ENCODE results near the gene AGTRAP.

Gene AGTRAP

GRCh38 chr1:11764519-11764918 is 28.6 kb downstream of the AGTRAP start:
- no peak for DNase-seq

DNA sequence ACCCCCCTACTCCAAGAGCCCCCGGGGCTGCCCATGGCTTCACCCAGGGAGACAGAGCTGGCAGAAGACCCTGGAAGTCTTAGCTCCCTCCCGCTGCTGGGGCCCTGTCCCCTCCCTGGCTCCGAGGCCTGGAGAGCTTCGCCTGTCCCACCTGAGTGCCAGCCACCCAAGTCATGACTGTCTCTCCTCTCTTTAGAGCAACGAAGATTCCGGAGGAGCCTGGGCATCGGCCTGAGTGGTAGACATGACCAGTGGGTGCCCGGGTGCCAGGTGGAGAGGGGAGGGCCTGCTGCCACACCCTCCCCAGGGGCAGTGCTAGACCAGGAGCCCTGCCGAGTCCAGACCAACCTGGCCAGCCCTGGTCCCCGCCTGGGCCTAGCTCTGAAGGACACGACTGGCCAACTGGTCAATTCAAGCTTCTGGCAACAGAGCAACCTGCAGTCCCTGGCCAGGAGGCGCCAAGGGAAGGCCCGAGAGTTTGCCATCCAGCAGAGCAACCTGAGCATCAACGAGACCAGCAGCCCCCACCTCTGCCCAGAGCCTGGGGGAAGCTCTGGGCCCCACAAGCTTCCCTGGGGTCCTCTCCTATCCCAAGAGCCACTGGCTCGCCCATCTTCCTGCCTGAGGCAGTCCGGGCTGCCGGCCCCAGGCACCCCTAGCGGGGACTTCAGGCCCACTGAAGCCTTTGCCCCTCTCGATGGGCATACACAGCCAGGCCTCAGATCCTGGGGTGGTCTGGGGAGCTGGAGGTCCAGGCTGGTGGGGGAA is 29.9 kb downstream of the AGTRAP start:
- DNase-seq, result no peak

GRCh38 chr1:11766429-11766776 is 30.5 kb downstream of the AGTRAP start:
- no peak for DNase-seq

- no peak for DNase-seq
Measured at GRCh38 chr1:11767922-11768704, 32.2 kb downstream of the AGTRAP start.

DNA sequence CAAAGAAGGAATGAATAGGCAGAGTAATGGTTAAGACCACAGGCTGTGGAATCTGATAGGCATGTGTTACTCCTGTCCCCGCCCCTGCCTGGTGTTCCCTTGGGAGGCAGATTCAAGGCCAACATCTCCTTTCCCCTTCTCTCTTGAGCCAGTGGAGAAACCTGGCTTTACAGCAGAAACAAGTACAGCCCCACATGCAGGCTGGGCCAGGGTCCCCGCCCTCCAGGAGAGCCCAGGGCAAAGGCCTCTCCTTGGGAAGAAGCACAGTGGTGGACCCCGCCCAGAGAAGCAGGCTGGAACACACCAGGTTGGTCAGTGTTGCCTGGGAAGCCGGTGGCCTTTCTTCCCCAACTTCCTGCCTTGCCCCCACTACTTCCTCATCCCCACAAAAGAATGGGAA is 32.9 kb downstream of the AGTRAP start:
- DNase-seq, result no peak

DNA sequence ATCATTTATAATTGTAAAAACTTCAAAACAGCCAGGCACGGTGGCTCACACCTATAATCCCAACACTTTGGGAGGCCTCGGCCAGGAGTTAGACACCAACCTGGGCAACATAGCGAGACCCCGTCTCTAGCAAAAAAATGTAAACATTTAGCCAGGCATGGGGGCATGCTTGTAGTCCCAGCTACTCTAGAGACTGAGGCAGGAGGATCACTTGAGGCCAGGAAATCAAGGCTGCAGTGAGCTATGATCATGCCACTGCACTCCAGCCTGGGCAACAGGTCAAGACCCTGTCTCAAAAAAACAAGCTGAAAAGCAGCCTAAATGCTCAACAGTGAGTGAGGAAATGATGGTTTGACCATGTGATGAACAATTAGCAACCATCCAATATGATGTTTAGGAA is 33.3 kb downstream of the AGTRAP start:
- DNase-seq, result no peak

- DNase-seq, result no peak
Measured at GRCh38 chr1:11770011-11770410, 34.1 kb downstream of the AGTRAP start.

DNA sequence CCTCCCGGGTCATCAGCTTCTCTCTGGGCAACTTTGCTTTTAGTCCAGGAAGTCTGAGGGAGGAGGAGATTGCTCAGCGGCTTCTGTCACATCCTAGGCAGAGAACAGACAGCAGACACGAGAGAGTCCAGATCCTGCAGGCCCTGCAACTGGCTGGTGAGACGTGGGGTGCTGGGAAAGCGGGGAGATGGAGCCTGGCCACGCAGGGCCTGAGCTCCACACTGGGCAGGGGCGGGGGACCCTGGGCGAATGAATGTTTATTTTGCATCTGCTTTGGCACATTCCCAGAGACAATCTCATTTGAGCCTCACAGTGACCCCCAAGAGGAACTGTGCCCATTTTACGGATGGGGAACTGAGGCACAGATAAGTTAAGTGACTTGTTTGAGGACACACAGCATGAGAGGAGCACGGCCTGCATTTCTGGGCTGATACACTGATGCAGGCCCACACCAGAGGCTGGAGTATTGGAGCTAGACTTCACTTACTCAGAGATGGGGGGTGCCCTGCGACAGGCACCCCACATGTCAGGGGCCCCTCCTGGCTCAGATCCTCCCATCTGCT is 35.6 kb downstream of the AGTRAP start:
- no peak for DNase-seq

DNA sequence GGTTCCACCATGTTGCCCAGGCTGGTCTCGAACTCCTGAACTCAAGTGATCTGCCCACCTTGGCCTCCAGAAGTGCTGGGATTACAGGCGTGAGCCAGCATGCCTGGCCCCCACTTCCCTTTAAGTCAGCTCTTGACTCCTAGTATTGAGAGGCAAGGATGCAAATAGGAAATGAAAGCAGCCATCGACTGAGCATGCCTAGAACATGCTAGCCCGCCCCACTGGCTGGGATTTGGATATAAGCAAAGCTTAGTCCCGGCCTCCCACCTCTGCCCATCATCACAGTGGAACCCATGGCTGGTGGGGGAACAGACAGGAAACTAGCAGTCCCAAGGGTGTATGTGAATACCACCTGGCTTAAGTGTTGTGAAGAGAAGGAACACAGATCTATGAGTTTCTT is 36.5 kb downstream of the AGTRAP start:
- DNase-seq, result peak; percentile 75

GRCh38 chr1:11774753-11775152 is 38.8 kb downstream of the AGTRAP start:
- no peak for DNase-seq

GRCh38 chr1:11777658-11778322 is 41.9 kb downstream of the AGTRAP start:
- DNase-seq, result no peak

DNA sequence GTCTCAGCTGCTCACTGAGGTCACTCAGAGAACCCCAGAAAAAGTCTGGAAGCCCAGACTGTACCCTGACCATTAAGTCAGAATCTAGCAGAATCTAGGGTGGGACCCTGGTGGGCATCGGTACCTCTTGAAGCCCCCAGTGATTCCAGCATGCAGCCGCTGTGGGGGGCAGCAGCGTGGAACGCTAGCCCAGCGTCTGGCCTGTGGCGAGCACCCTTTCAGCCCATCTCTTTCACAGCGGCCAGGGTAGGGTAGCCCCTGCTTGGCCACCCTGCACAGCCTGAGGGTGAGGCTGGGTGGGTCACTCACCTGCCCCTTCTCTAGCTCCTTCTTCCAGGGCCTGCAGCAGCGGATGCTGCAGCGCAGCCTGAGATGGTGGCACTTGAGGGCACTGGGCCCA is 42.4 kb downstream of the AGTRAP start:
- no peak for DNase-seq

DNA sequence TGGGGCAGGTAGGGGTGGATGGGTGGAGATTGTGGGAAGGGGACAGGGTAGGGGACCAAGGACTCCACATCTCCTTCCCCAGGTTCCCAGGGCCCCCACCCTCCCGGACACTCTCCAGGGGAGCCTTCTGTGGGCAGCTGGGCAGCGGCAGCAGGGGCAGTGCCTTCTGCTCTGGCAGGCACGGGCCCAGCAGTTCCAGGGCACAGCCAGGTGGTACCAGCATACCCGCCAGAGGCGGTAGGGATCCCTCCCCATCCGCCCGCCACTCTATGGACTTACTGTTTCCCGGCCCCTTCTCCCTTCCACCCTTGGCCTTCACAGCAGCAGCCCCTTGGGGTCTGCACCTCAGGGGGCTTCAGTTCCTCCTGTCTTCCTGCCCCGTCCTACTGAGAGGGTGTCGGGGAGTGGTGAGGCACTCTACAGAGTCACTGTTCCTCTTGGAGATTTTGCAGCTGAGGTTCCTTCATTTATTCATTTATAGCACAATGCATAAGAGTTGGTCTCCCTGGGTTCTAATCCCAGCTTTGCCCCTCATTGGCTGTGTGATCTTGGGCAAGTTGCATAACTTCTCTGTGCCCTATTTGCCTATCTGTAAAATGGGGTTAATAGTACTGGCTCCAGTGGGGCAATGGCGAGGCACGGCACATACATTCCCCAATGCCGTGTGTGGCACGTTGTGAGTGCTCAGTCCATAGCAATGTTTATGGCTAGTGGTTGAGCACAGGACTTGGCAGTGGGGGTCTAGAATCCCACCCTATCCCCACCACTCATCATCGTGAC is 43.1 kb downstream of the AGTRAP start:
- no peak for DNase-seq

GRCh38 chr1:11779715-11780379 is 43.9 kb downstream of the AGTRAP start:
- DNase-seq, result no peak

- no peak for DNase-seq
Measured at GRCh38 chr1:11780380-11781147, 44.6 kb downstream of the AGTRAP start.

DNA sequence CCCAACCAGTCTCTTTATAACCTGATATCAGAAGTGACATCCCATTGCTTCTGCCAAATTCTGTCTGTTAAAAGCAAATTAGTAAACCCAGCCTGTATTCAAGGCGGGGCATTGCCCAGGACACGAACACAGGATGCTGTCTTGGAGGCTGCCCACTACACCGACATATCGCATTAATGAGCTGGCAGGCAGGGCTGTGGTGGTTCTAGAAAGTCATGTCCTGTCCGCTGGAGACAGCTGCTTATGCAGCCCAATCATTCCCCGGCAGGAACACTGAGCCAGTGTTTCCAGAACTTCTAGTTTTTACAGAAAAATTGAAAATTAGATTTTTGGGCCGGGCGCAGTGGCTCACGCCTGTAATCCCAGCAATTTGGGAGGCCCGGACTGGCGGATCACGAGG is 45.4 kb downstream of the AGTRAP start:
- no peak for DNase-seq

GRCh38 chr1:11782127-11782708 is 46.3 kb downstream of the AGTRAP start:
- DNase-seq, result no peak

- DNase-seq, result no peak
Measured at GRCh38 chr1:11783556-11783955, 47.6 kb downstream of the AGTRAP start.

DNA sequence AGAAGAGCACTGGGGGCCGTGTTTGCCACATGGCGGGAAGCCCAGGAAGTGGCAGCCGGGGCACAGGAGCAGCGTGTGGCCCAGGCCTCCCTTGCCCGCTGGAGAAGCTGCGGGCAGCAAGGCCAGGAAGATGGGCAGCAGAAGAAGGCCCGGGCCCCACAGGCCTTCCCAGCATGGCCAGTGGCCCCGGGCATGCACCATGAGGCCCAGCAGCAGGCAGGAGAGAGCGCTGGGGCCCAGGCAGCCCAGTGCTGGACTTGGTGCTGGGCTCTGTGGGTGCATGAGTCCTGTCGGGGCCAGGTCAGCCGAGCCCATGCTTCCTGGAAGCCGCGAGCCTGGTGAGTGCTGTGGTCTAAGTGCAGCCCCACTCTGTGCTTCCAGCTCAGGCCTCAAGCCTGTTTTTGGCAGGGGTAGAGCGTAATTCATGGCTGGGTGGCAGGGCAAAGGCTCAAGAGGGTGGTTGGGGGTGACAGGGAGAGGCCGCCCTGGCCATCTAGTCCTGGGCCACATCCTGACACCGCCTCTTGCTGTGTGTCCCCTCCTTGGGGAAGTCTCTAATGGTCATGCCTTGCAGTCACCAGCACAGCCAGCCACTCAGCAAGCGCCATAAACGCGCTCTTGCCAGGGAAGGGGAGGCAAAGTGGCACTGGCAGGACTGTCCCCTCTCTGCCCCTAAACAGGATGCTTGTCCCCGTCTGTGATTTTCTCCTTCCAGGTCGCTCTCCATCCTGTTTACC is 48.5 kb downstream of the AGTRAP start:
- no peak for DNase-seq

Measured in MV-4-11 (cell line).